ENCODE results near the gene DCN.

Gene DCN

GRCh38 chr12:91133871-91134270 is 48.7 kb downstream of the DCN start:
- no peak for DNase-seq

- DNase-seq, result no peak
These were observed 52.8 kb downstream of the DCN start for GRCh38 chr12:91129662-91130362.

- DNase-seq, result no peak
These were observed 54.9 kb downstream of the DCN start for GRCh38 chr12:91127751-91128150.

- no peak for DNase-seq
These were observed 55.3 kb downstream of the DCN start for GRCh38 chr12:91127306-91127705.

- no peak for DNase-seq
These were observed 56.1 kb downstream of the DCN start for GRCh38 chr12:91126516-91126915.

- no peak for DNase-seq
These were observed 59.2 kb downstream of the DCN start for GRCh38 chr12:91123236-91123916.

GRCh38 chr12:91120781-91121180 is 61.8 kb downstream of the DCN start:
- DNase-seq, result no peak

GRCh38 chr12:91119089-91119488 is 63.5 kb downstream of the DCN start:
- DNase-seq, result no peak

- DNase-seq, result no peak
These were observed 69.0 kb downstream of the DCN start for GRCh38 chr12:91113621-91114020.

GRCh38 chr12:91111366-91112325 is 71.0 kb downstream of the DCN start, which contains the start of gene LUM:
LUM (minus strand) TSS chr12:91111494; CDS start chr12:91108979, 2,515 bp downstream.
- peak; percentile 8 to 30 for DNase-seq

GRCh38 chr12:91110311-91110924 is 72.2 kb downstream of the DCN start:
- no peak for DNase-seq

GRCh38 chr12:91109581-91110310 is 72.9 kb downstream of the DCN start:
- DNase-seq, result no peak

GRCh38 chr12:91109148-91109564 is 73.5 kb downstream of the DCN start:
- peak; percentile 4 to 24 for DNase-seq

- DNase-seq, result no peak
These were observed 74.3 kb downstream of the DCN start for GRCh38 chr12:91108196-91108755.

GRCh38 chr12:91106283-91106682 is 76.3 kb downstream of the DCN start:
- DNase-seq, result no peak

GRCh38 chr12:91105807-91106206 is 76.8 kb downstream of the DCN start:
- no peak for DNase-seq

- no peak for DNase-seq
These were observed 77.7 kb downstream of the DCN start for GRCh38 chr12:91104812-91105466.

- DNase-seq, result no peak
These were observed 79.0 kb downstream of the DCN start for GRCh38 chr12:91103624-91104023.

GRCh38 chr12:91103101-91103500 is 79.5 kb downstream of the DCN start:
- DNase-seq, result no peak

GRCh38 chr12:91100906-91101305 is 81.7 kb downstream of the DCN start:
- no peak for DNase-seq

- DNase-seq, result no peak
These were observed 82.8 kb downstream of the DCN start for GRCh38 chr12:91099836-91100235.

Measured in SHP77 (cell line).